Mammary epithelial cell (primary cell): ENCODE results near the gene ZNHIT3.
A peak's percentile ranks its signal among the peaks of the same experiment; 100 is the strongest.

Experiments
- EZH2 ChIP-seq: IDR thresholded peaks from 2 replicates; pipeline ENCODE4 v1.6.1; 2012; ENCODE audit warnings: low read length, inconsistent platforms, borderline replicate concordance
- TF ChIP-seq, protein P1 (sequence below), 2 donors: IDR thresholded peaks in 1 of 2; conservative IDR thresholded peaks in 1 of 2; 2 replicates each; pipeline ENCODE4 v1.5.1; 2011 to 2012; ENCODE audit warnings: inconsistent platforms in 2 of 2, low read length in 2 of 2, mild to moderate bottlenecking in 2 of 2, control low read depth in 1 of 2, low read depth in 1 of 2; ENCODE audit not compliant: insufficient read depth in 1 of 2; ENCODE audit errors: extremely low read depth in 1 of 2

DNA sequence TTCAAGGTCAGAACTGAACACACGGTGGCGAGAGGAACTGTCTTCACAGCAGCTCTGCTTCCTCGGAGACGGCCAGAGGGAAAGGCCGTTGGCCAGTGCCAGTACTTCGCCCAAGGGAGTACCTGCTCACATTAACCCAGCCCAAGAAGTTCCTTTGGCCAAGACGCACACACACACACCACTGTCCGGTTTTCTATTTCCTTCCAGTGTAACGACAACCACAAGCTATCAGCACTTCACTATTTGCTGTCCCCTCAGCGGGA, 57.5 kb downstream of the ZNHIT3 start:
- TF ChIP-seq, protein P1, sequence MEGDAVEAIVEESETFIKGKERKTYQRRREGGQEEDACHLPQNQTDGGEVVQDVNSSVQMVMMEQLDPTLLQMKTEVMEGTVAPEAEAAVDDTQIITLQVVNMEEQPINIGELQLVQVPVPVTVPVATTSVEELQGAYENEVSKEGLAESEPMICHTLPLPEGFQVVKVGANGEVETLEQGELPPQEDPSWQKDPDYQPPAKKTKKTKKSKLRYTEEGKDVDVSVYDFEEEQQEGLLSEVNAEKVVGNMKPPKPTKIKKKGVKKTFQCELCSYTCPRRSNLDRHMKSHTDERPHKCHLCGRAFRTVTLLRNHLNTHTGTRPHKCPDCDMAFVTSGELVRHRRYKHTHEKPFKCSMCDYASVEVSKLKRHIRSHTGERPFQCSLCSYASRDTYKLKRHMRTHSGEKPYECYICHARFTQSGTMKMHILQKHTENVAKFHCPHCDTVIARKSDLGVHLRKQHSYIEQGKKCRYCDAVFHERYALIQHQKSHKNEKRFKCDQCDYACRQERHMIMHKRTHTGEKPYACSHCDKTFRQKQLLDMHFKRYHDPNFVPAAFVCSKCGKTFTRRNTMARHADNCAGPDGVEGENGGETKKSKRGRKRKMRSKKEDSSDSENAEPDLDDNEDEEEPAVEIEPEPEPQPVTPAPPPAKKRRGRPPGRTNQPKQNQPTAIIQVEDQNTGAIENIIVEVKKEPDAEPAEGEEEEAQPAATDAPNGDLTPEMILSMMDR (conservative IDR thresholded peaks at IDR 0.05 in 1 of 2, IDR thresholded peaks at IDR 0.05 in 1 of 2; ENCODE audit: extremely low read depth in 1 of 2, insufficient read depth in 1 of 2, low read depth in 1 of 2, low read length in 2 of 2): peak in 1 of 2 donors; percentile 30
- no peak for TF ChIP-seq EZH2
